Keratinocyte (primary cell): ENCODE results near the gene HLA-DQB1. TPM values are rescaled to one million over a fixed set of nuclear protein-coding genes. Genes with fewer than 3 reads are reported as not detected.

Source experiments
- DNase-seq: peaks from one replicate; pipeline ENCODE4 v3.0.0-alpha.2; 2011; ENCODE audit warnings: low read depth, missing footprints, low spot score
- FAIRE-seq: peaks from 2 replicates; lab custom pipeline; 2011; peaks lifted over from hg19 to GRCh38; lab: Jason Lieb, UNC
- H2AFZ ChIP-seq: 2 replicates; pipeline ENCODE4 v1.6.0; 2012; ENCODE audit warnings: low read length, control low read depth, inconsistent platforms; ENCODE audit not compliant: control insufficient read depth
- H3K27ac ChIP-seq: 2 replicates; pipeline ENCODE4 v1.5.1; 2011; ENCODE audit warnings: low read length; ENCODE audit not compliant: control insufficient read depth, insufficient read depth
- H3K27me3 ChIP-seq: 3 replicates; pipeline ENCODE4 v1.6.0; 2011; ENCODE audit warnings: low read length; ENCODE audit not compliant: control insufficient read depth, insufficient read depth; ENCODE audit errors: extremely low read depth
- H3K36me3 ChIP-seq, 2 experiments: 2 replicates in 1 of 2; 3 replicates in 1 of 2; pipeline ENCODE4 v1.5.1; 2011; ENCODE audit warnings: low read length in 2 of 2, mild to moderate bottlenecking in 1 of 2; ENCODE audit not compliant: control insufficient read depth in 2 of 2, insufficient read depth in 2 of 2; ENCODE audit errors: extremely low read depth in 1 of 2
- H3K4me1 ChIP-seq: 3 replicates; pipeline ENCODE4 v1.5.1; 2011; ENCODE audit warnings: low read length; ENCODE audit not compliant: control insufficient read depth, insufficient read depth; ENCODE audit errors: extremely low read depth
- H3K4me2 ChIP-seq: 3 replicates; pipeline ENCODE4 v1.6.0; 2011; ENCODE audit warnings: low read depth, low read length; ENCODE audit not compliant: control insufficient read depth, insufficient read depth; ENCODE audit errors: extremely low read depth
- H3K4me3 ChIP-seq, 3 experiments: fragments of 200-600 bp in 1 of 3; sonication (generic) in 1 of 3; 2 replicates in 2 of 3; 3 replicates in 1 of 3; pipeline ENCODE4 v1.5.1; 2011 to 2016; ENCODE audit warnings: low read length in 3 of 3, mild to moderate bottlenecking in 3 of 3, control low read depth in 2 of 3, inconsistent platforms in 1 of 3, low read depth in 1 of 3, mixed read lengths in 1 of 3, mixed run types in 1 of 3, moderate library complexity in 1 of 3; ENCODE audit not compliant: control insufficient read depth in 2 of 3, insufficient read depth in 2 of 3; ENCODE audit errors: extremely low read depth in 1 of 3
- H3K79me2 ChIP-seq: 2 replicates; pipeline ENCODE4 v1.6.0; 2012; ENCODE audit warnings: low read length; ENCODE audit not compliant: control insufficient read depth, insufficient read depth
- H3K9ac ChIP-seq: 3 replicates; pipeline ENCODE4 v1.6.0; 2011; ENCODE audit warnings: low read length; ENCODE audit not compliant: control insufficient read depth, insufficient read depth; ENCODE audit errors: extremely low read depth
- H3K9me1 ChIP-seq: 3 replicates; pipeline ENCODE4 v1.6.0; 2011; ENCODE audit warnings: low read length; ENCODE audit not compliant: control insufficient read depth, insufficient read depth; ENCODE audit errors: extremely low read depth
- H3K9me3 ChIP-seq: 2 replicates; pipeline ENCODE4 v1.5.1; 2012; ENCODE audit warnings: low read depth, low read length; ENCODE audit not compliant: control insufficient read depth
- H4K20me1 ChIP-seq: 3 replicates; pipeline ENCODE4 v1.6.0; 2011; ENCODE audit warnings: low read length; ENCODE audit not compliant: control insufficient read depth, insufficient read depth; ENCODE audit errors: extremely low read depth
- EZH2 ChIP-seq: IDR thresholded peaks from one replicate; pipeline ENCODE4 v1.6.1; 2012; ENCODE audit warnings: inconsistent platforms, mild to moderate bottlenecking, low read length, moderate library complexity
- dilution Hi-C: fragments of 300-500 bp; cut with MboI; formaldehyde crosslinking; loops from one replicate; pipeline ENCODE4 v1.7.0; 2020; ENCODE audit warnings: low sequenced_read_pairs; ENCODE audit not compliant: extremely low pct_ligation_motif_present
- polyA plus RNA-seq, 5 experiments: library from polyadenylated mRNA; depleted of rRNA in 3 of 5; stranded (reverse) in 3 of 5; stranded (forward) in 1 of 5; unstranded in 1 of 5; fragments of >200 nt; gene quantifications; 1 replicate in 1 of 5; 2 replicates in 3 of 5; 3 replicates in 1 of 5; pipeline versions ENCODE4 v1.2.1 to v1.2.3, GENCODE V29; 2011 to 2012; ENCODE audit warnings: missing spikeins in 2 of 5, low read depth in 1 of 5, low replicate concordance in 1 of 5
- TF ChIP-seq, protein P1 (sequence below), 3 experiments: IDR thresholded peaks in 1 of 3; conservative IDR thresholded peaks in 1 of 3; optimal IDR thresholded peaks in 1 of 3; 2 replicates in 2 of 3; 3 replicates in 1 of 3; pipeline versions ENCODE3 to v1.5.1; 2011; ENCODE audit warnings: low read length in 3 of 3, mild to moderate bottlenecking in 3 of 3, moderate library complexity in 2 of 3, control low read depth in 1 of 3, inconsistent platforms in 1 of 3; ENCODE audit not compliant: insufficient read depth in 2 of 3; ENCODE audit errors: extremely low read depth in 1 of 3

Gene HLA-DQB1
- polyA plus RNA-seq, 1 donor (not counting 4 experiments of a cell fraction or from before 2014, with no cell fraction given), result 40.5 TPM

DNA sequence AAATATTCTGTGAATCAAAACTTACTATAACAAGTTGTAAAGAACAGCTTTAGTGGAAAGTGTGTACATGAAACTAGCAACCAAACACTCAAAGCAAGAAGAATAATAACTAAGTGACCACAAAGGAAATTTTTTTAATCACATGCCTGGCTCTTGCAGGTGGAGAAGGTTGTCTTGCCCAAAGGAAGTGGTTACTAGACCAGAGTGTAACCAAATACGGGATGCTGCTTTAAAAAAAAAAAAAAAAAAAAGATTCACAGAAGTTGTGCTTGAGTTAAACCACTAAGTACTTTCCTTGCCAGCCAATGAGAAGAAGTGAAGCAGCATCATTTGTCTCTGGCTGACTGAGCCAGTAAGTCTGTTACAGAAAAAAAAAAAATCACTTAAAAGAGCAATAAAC lies 19.1 kb upstream of the HLA-DQB1 start:
- Histone ChIP-seq H2AFZ (no peak overlapping the region), H3K36me3 (no peaks in the 10 kb centered on the region), H4K20me1 (no peaks in the 10 kb centered on the region), H3K9ac (no peak overlapping the region), H3K9me3 (no peaks in the 10 kb centered on the region), H3K4me3 (no peak overlapping the region), H3K4me1 (no peaks in the 10 kb centered on the region), H3K27ac (no peak overlapping the region), H3K79me2 (no peaks in the 10 kb centered on the region), H3K9me1 (no peaks in the 10 kb centered on the region), H3K27me3 (no peaks in the 10 kb centered on the region), H3K4me2 (no peak overlapping the region)
- dilution Hi-C loops, result no loop called here
- TF ChIP-seq, protein P1, sequence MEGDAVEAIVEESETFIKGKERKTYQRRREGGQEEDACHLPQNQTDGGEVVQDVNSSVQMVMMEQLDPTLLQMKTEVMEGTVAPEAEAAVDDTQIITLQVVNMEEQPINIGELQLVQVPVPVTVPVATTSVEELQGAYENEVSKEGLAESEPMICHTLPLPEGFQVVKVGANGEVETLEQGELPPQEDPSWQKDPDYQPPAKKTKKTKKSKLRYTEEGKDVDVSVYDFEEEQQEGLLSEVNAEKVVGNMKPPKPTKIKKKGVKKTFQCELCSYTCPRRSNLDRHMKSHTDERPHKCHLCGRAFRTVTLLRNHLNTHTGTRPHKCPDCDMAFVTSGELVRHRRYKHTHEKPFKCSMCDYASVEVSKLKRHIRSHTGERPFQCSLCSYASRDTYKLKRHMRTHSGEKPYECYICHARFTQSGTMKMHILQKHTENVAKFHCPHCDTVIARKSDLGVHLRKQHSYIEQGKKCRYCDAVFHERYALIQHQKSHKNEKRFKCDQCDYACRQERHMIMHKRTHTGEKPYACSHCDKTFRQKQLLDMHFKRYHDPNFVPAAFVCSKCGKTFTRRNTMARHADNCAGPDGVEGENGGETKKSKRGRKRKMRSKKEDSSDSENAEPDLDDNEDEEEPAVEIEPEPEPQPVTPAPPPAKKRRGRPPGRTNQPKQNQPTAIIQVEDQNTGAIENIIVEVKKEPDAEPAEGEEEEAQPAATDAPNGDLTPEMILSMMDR (optimal IDR thresholded peaks at IDR 0.05 in 1 of 3, IDR thresholded peaks at IDR 0.05 in 1 of 3, conservative IDR thresholded peaks at IDR 0.05 in 1 of 3; ENCODE audit: extremely low read depth in 1 of 3, insufficient read depth in 2 of 3, low read length in 3 of 3), result no peak
- TF ChIP-seq EZH2, result no peak
- no peak for DNase-seq
- FAIRE-seq, result no peak

DNA sequence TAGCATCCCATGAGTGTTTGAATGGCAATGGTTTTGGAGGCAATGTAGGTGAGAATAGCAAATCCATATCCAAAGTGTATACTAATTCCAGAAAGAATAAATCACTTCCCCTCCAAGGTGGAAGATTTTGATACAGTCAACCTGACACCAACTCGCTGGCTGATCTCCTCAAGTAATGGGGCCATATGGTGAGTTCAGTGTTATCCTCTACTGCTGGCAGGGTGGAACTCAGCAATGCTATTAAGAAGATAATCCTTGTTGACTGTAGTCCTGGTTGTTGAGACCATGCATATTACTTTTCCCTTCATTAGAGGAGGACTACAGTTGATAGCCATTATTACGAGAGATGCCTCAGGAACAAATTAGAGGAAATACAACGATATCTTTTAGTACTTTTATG lies 17.8 kb upstream of the HLA-DQB1 start:
- FAIRE-seq (no peak), DNase-seq (no peak)
- Histone ChIP-seq H3K4me1 (no peaks in the 10 kb centered on the region), H3K36me3 (no peaks in the 10 kb centered on the region), H3K9me1 (no peaks in the 10 kb centered on the region), H3K4me3 (no peak overlapping the region), H3K4me2 (no peak overlapping the region), H3K9me3 (no peaks in the 10 kb centered on the region), H3K79me2 (no peaks in the 10 kb centered on the region), H3K27me3 (peaks cover 8% of the 10 kb centered on the region), H2AFZ (no peak overlapping the region), H3K27ac (no peak overlapping the region), H3K9ac (no peak overlapping the region), H4K20me1 (no peaks in the 10 kb centered on the region)
- dilution Hi-C loops, result no loop called here
- TF ChIP-seq, protein P1 (optimal IDR thresholded peaks at IDR 0.05 in 1 of 3, IDR thresholded peaks at IDR 0.05 in 1 of 3, conservative IDR thresholded peaks at IDR 0.05 in 1 of 3; ENCODE audit: extremely low read depth in 1 of 3, insufficient read depth in 2 of 3, low read length in 3 of 3), result no peak
- no peak for TF ChIP-seq EZH2
